MM.1S (cell line): Measurements from ENCODE around the gene CD40LG.

Source experiments
- DNase-seq: peaks from one replicate; pipeline ENCODE4 v3.0.0-alpha.2; 2015
- H2AFZ ChIP-seq: fragments of 300-600 bp; sonication (generic); 2 replicates; pipeline ENCODE4 v1.6.0; 2016; ENCODE audit warnings: antibody characterized with exemption, low read length
- H3F3A ChIP-seq: fragments of 300-600 bp; sonication (generic); 2 replicates; pipeline ENCODE4 v1.6.1; 2016; ENCODE audit warnings: mild to moderate bottlenecking, antibody characterized with exemption, low read length, moderate library complexity, mixed read lengths; ENCODE audit not compliant: insufficient read depth
- H3K27ac ChIP-seq: fragments of 300-600 bp; sonication (generic); 2 replicates; pipeline ENCODE4 v1.5.1; 2016; ENCODE audit warnings: mild to moderate bottlenecking, low read length
- H3K27me3 ChIP-seq: fragments of 300-600 bp; sonication (generic); replicated peaks from 2 replicates; pipeline ENCODE4 v1.6.0; 2016; ENCODE audit warnings: low read length; ENCODE audit not compliant: insufficient read depth
- H3K36me3 ChIP-seq: fragments of 300-600 bp; sonication (generic); replicated peaks from 2 replicates; pipeline ENCODE4 v1.6.1; 2016; ENCODE audit warnings: mild to moderate bottlenecking, low read length, mixed read lengths; ENCODE audit not compliant: insufficient read depth
- H3K4me1 ChIP-seq: fragments of 300-600 bp; sonication (generic); 2 replicates; pipeline ENCODE4 v1.6.1; 2016; ENCODE audit warnings: low read length, mixed read lengths
- H3K4me2 ChIP-seq: fragments of 300-600 bp; sonication (generic); 2 replicates; pipeline ENCODE4 v1.6.0; 2016; ENCODE audit warnings: low read depth, low read length
- H3K4me3 ChIP-seq: fragments of 300-600 bp; sonication (generic); 2 replicates; pipeline ENCODE4 v1.5.1; 2016; ENCODE audit warnings: low read length, mixed read lengths
- H3K79me2 ChIP-seq: fragments of 300-600 bp; sonication (generic); 2 replicates; pipeline ENCODE4 v1.6.1; 2016; ENCODE audit warnings: mixed run types, low read length, mixed read lengths
- H3K9ac ChIP-seq: fragments of 300-600 bp; sonication (generic); 2 replicates; pipeline ENCODE4 v1.6.1; 2016; ENCODE audit warnings: low read length, mixed read lengths
- H3K9me2 ChIP-seq: fragments of 300-600 bp; sonication (generic); replicated peaks from 2 replicates; pipeline ENCODE4 v1.6.1; 2016; ENCODE audit warnings: mild to moderate bottlenecking, low read length, mixed read lengths; ENCODE audit not compliant: insufficient read depth
- H3K9me3 ChIP-seq: fragments of 300-600 bp; sonication (generic); replicated peaks from 2 replicates; pipeline ENCODE4 v1.6.1; 2016; ENCODE audit warnings: mild to moderate bottlenecking, low read length, mixed read lengths; ENCODE audit not compliant: insufficient read depth
- H4K20me1 ChIP-seq: fragments of 300-600 bp; sonication (generic); 2 replicates; pipeline ENCODE4 v1.6.1; 2016; ENCODE audit warnings: mild to moderate bottlenecking, low read length, moderate library complexity, mixed read lengths; ENCODE audit not compliant: insufficient read depth
- CTCF ChIP-seq: fragments of 300-600 bp; sonication (generic); IDR thresholded peaks from 2 replicates; pipeline ENCODE4 v1.5.1; 2016; ENCODE audit warnings: antibody characterized with exemption, low read length, mixed read lengths
- EZH2 ChIP-seq: fragments of 300-600 bp; sonication (generic); optimal IDR thresholded peaks from 2 replicates; pipeline ENCODE3; 2017; ENCODE audit warnings: low read depth, mild to moderate bottlenecking, antibody characterized with exemption, low read length, mixed read lengths
- EZH2phosphoT487 ChIP-seq: fragments of 300-600 bp; sonication (generic); IDR thresholded peaks from 2 replicates; pipeline ENCODE4 v1.6.1; 2018; ENCODE audit warnings: antibody characterized with exemption, low read length

CD40LG gene

GRCh38 chrX:136652822-136653723 is 5.1 kb downstream of the CD40LG start:
- no peaks in the 10 kb centered on the region for H3K36me3 ChIP-seq
- H3K4me3 ChIP-seq, result no peak overlapping the region
- no peaks in the 10 kb centered on the region for H3K27me3 ChIP-seq
- H3K27ac ChIP-seq, result no peak overlapping the region
- H4K20me1 ChIP-seq, result no peaks in the 10 kb centered on the region
- TF ChIP-seq CTCF (no peak), EZH2 (no peak), EZH2phosphoT487 (no peak)
- H3K79me2 ChIP-seq, result no peaks in the 10 kb centered on the region
- no peak overlapping the region for H3K9ac ChIP-seq
- H3K9me2 ChIP-seq, result no peaks in the 10 kb centered on the region
- no peak overlapping the region for H3K4me2 ChIP-seq
- H3F3A ChIP-seq, result no peaks in the 10 kb centered on the region
- H3K9me3 ChIP-seq, result no peaks in the 10 kb centered on the region
- peaks cover 10% of the 10 kb centered on the region; the same call in 1 of the 2 replicates for H3K4me1 ChIP-seq
- DNase-seq, result peak; percentile 58
- no peak overlapping the region for H2AFZ ChIP-seq

- Histone ChIP-seq H3F3A (no peaks in the 10 kb centered on the region), H3K9ac (no peak overlapping the region), H3K36me3 (no peaks in the 10 kb centered on the region), H4K20me1 (no peaks in the 10 kb centered on the region), H3K79me2 (no peaks in the 10 kb centered on the region), H3K9me3 (no peaks in the 10 kb centered on the region), H2AFZ (no peak overlapping the region), H3K27ac (no peak overlapping the region), H3K4me3 (no peak overlapping the region), H3K4me1 (peaks cover 10% of the 10 kb centered on the region; the same call in 1 of the 2 replicates), H3K27me3 (no peaks in the 10 kb centered on the region), H3K4me2 (no peak overlapping the region), H3K9me2 (no peaks in the 10 kb centered on the region)
- no peak for DNase-seq
- TF ChIP-seq EZH2 (no peak), CTCF (no peak), EZH2phosphoT487 (no peak)
Measured at GRCh38 chrX:136656361-136656964, 8.5 kb downstream of the CD40LG start.

GRCh38 chrX:136658151-136658550 is 10.2 kb downstream of the CD40LG start:
- no peak overlapping the region for H3K27ac ChIP-seq
- no peaks in the 10 kb centered on the region for H3K36me3 ChIP-seq
- H3F3A ChIP-seq, result no peaks in the 10 kb centered on the region
- H3K27me3 ChIP-seq, result no peaks in the 10 kb centered on the region
- TF ChIP-seq CTCF (no peak), EZH2phosphoT487 (no peak), EZH2 (no peak)
- DNase-seq, result no peak
- no peaks in the 10 kb centered on the region for H3K9me2 ChIP-seq
- peaks cover 8% of the 10 kb centered on the region for H3K4me1 ChIP-seq
- H3K9me3 ChIP-seq, result no peaks in the 10 kb centered on the region
- H3K4me2 ChIP-seq, result no peak overlapping the region
- H3K79me2 ChIP-seq, result no peaks in the 10 kb centered on the region
- H3K9ac ChIP-seq, result no peak overlapping the region
- no peak overlapping the region for H3K4me3 ChIP-seq
- H2AFZ ChIP-seq, result no peak overlapping the region
- H4K20me1 ChIP-seq, result no peaks in the 10 kb centered on the region
